Activated gamma-delta T cell treated with Interleukin-2 at 50 U/mL for 16 hours (primary cell): ENCODE data around the gene RRM2.

Source experiments
- DNase-seq: peaks from one replicate; pipeline ENCODE4 v3.0.0-alpha.2; 2020

Gene RRM2

GRCh38 chr2:10160203-10160955 lies 37.8 kb downstream of the RRM2 start:
- no peak for DNase-seq

DNA sequence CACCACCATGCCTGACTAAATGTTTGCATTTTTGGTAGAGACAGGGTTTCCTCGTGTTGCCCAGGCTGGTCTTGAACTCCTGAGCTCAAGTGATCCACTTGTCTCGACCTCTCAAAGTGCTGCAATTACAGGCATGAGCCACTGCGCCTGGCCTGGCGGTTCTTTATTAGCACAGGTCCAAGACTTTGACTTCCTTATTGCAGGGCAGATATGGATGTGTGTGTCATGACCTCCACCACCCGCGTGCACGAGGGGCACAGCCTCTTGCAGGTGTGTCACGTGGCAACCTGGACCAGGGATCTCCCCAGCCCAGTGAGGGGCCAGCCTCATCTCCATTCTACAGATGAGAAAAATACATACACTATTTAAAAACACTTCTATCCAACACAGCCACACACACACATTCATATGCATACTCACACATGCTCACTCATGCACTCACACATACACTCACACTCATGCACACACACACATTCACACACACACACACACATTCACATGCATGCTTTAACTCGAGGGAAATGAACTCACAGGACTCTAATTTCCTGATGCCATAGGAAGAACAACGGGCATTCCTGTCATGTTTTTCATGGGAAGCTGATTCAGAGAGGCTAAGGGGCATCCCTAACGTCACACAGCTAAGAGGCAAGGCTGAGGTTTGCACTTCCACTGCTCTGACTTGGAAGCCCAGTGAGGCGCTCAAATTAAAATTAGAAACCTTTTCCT lies 38.8 kb downstream of the RRM2 start:
- DNase-seq: no peak

GRCh38 chr2:10161961-10162441 lies 39.5 kb downstream of the RRM2 start:
- no peak for DNase-seq

GRCh38 chr2:10162586-10163497 lies 40.3 kb downstream of the RRM2 start:
- no peak for DNase-seq

DNA sequence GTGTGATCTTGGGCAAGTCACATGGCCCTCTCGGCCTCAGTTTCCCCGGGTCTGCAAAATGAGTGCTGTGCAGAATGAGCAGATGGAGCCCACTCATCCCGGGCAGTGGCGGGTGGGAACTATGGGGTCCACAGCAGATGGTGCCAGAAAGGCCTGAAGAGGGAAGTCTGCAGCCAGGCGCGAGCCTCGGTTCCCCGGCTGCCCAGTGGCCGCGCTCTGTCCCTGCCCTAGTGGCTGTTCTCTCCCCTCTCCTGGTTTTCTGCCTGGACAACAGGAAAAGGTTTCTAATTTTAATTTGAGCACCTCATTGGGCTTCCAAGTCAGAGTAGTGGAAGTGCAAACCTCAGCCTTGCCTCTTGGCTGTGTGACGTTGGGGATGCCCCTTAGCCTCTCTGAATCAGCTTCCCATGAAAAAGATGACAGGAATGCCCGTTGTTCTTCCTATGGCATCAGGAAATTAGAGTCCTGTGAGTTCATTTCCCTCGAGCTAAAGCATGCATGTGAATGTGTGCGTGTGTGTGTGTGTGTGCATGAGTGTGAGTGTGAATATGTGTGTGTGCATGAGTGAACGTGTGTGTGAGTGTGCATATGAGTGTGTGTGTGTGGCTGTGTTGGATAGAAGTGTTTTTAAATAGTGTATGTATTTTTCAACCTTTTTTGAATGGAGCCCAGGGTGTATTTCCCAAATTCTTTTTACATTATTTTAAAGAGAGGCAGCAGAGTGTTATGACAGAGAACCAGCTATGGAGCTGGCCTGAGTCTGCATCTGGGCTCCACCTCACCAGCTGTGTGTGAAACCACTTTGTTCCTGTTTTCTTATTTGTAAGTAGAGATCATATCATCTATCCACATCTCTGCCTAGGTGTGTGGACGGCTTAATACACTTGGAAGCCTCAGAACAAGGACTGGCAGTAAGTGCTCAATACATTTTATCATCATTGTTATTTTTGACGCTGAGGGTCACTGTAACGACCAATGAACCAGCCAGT lies 41.3 kb downstream of the RRM2 start:
- DNase-seq: no peak

GRCh38 chr2:10164601-10165000 lies 42.1 kb downstream of the RRM2 start:
- DNase-seq: no peak

DNA sequence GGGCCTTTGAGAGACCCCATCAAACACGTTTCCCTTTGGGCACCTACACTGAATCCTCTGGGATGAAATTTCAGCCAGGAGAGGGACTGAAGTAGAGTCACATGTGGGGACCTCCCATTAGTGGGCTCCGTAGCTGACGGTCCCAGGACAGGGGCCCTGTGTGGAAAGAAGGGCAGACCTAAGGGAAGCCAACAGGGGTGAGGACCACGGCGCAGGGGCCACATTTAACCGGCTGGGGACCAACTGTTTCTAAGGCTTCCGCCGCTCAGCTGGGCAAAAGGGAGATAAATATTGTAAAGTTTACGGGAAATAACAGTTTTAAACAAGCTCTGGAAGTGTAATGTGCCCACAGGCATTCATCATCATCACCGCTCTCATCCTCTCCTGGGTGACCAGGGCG lies 42.7 kb downstream of the RRM2 start:
- no peak for DNase-seq

GRCh38 chr2:10165861-10166675 lies 43.5 kb downstream of the RRM2 start:
- no peak for DNase-seq

GRCh38 chr2:10166676-10167292 lies 44.2 kb downstream of the RRM2 start:
- no peak for DNase-seq

DNA sequence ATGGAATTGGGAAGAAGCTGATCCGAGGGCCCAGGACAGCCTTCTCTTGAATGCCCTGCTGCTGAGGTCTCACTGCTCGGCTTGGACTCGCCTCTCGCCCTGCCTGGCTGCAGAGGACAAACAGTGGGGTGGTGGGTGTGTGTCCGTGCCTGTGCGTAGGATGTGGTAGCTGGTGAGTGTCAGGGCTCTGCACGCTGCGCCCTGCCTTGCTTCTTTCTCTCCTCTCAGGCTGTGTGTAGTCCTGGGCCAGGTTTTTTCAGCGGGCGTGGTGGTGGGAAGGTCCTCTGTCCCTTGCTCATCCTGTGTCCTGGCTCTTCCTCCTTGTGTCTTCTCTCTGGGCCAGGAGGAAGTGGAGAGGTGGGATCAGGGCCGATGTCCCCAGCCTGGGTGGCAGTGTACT lies 44.8 kb downstream of the RRM2 start:
- no peak for DNase-seq

DNA sequence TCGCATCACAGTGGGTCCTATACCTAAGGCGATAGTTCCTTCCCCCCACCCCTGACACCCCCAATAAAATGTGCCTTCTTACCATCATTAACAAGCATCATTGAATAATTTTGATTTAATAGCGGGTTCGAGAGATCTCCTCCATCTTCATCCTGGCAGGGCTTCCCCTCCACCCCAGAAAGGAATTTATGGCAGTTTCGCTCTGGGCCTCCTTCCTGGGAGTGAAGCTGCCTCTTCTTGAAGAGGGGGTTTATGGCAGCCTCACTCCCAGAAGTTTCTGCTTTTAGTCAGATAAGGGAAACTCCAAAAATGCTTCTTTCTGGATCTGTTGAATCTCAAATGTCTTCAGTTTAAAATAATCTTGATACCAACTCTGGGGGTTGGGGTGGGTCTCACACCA lies 45.7 kb downstream of the RRM2 start:
- DNase-seq: no peak

- no peak for DNase-seq
These were observed 46.6 kb downstream of the RRM2 start for GRCh38 chr2:10169053-10169578.

- no peak for DNase-seq
These were observed 47.0 kb downstream of the RRM2 start for GRCh38 chr2:10169581-10169980.

DNA sequence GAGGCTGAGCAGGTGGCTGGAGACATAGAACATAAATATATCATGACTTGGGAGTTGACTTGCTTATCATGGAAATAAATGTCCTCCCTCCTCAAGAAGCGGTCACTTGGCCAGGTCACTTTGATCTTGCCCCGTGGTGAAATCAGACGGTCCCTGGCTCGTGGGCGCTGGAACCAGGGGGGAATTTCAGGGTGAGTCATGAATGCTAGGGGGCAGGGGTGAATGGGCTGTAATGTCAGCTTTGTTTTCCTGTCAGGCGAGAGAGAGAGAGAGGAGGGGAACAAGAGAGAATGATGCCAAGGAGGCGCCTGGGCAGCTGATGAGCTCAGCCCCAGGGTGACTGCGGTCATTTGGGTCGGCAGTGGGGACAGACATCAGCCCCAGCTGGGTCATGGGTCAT lies 47.7 kb downstream of the RRM2 start:
- no peak for DNase-seq

DNA sequence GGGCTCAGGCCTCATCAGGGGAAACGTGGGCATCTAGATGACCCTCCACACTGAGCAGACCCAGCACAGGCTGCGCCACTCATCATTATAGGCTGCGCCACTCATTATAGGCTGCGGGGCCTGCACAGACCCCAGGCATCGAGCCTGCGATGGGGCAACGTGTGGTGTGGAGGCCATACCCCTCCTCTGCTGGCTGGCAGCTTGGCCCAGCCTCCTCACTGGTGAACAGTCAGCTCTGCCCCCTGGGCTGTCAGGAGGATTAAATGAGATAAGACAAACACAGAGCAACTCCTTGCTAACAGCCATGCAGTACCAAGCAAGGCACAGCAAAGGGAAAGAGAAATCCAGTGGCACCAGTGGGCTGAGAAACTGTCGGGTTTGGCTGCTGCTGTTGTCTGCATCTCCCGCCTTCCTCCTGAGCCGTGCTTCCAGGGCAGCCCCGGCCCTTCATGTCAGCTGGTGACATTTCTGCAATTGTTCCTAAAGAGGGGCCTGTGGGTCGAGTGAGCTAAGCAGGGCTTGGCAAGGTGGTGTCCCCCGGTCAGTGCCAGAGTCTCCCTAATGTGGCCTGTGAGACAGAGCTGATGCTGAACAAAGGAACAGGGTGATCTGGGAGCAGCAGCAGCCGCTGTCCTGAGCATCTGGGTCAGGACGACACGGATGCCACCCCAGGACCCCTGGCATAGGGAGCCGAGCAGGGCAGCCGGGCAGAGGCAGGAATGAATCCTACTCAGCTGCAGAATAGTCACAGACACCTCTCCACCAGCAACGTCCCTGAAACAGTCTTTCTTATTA lies 48.7 kb downstream of the RRM2 start:
- no peak for DNase-seq

- no peak for DNase-seq
These were observed 49.7 kb downstream of the RRM2 start for GRCh38 chr2:10172033-10172871.

DNA sequence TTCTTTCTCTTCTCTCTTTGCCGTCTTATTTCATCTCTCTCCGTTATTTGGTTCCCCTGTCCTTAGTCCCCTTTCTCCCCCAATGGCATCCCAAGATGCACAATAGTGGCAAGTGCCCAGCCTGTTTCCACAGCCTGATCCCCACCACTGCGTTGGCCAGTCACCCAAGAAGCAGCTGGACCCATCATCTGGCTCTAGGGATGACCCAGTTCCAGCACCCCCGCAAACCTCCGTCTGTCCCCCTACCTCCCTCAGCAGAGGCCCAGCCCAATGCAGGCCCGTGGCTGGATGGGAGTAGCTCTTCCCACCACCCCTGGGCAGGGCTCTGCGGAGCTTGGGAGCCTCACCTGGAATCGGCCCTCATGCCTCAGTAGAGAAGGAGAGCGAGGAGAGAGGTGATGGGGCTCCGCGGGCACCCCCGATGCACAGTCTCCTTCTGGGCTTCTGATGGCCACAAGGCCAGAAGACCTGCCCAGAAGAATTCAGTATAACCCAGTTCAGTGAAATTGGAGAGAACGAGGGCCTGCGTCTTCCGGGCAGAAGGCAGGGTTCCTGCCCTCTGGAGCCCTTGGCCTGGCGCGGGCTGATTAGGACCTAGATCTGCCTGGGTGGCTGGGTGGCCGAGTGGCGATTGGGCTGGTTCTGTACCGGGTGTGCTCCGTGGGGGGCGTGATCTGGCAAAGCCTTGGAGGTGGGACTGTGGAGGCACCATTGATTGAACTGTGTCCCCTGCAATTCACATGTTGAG lies 50.9 kb downstream of the RRM2 start:
- no peak for DNase-seq

DNA sequence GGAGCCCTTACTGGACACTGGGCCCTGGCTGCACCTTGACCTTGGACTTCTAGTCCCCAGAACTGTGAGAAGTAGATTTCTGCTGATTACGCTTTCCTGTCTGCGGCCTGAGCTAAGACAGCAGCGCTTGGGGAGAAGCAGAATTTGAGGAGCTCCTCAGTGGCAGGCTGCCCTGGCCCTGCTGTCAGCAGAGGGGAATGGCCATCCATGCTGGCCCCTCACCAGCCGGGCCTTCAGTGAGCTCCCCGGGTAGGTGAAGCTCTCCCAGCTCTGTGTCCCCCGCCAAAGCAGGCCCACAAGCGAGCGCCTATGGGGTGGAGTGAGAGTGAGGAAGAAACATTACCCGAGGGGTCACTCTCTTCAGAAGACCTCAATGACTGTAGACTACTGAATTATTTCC lies 51.6 kb downstream of the RRM2 start:
- DNase-seq: no peak
